Panc1 (cell line): ENCODE results near the gene ADPRS.

Experiments used
- CTCF ChIP-seq: fragments of 450-650 bp; IDR thresholded peaks from 2 replicates; pipeline ENCODE4 v1.5.1; 2017; ENCODE audit warnings: mild to moderate bottlenecking
- POLR2AphosphoS5 ChIP-seq: IDR thresholded peaks from 2 replicates; pipeline ENCODE4 v1.6.1; 2012; ENCODE audit warnings: mild to moderate bottlenecking, low read depth, low read length, moderate library complexity
- REST ChIP-seq, 2 experiments: IDR thresholded peaks; 2 replicates each; pipeline ENCODE4 v1.6.1; 2011 to 2012; ENCODE audit warnings: low read depth in 2 of 2, control low read depth in 1 of 2, low read length in 1 of 2, mild to moderate bottlenecking in 1 of 2, moderate library complexity in 1 of 2; ENCODE audit not compliant: insufficient read depth in 1 of 2

- TF ChIP-seq CTCF (no peak), POLR2AphosphoS5 (no peak), REST (IDR thresholded peaks at IDR 0.05; ENCODE audit: insufficient read depth in 1 of 2, low read depth in 2 of 2, low read length in 1 of 2) (no peak)
Measured at GRCh38 chr1:36098650-36099365, 10.1 kb downstream of the ADPRS start.
